HepG2 (cell line): Measurements from ENCODE around the gene GPC6. TPM values are rescaled to one million over a fixed set of nuclear protein-coding genes. Genes with fewer than 3 reads are reported as not detected.

ENCODE experiments used
- ATAC-seq: fragments of 200-7000 bp; cut with Tn5 transposase; 3 replicates; pipeline ENCODE4 v1.9.1; 2020; ENCODE audit warnings: mild to moderate bottlenecking, moderate library complexity
- BruUV-seq: library from RNA; stranded (reverse); fragments of 400-500 nt; replicated peaks from 2 replicates; lab custom pipeline; 2021; lab: Mats Ljungman, UMichigan
- CTCF ChIA-PET: fragments of 300-600 bp; formaldehyde crosslinking; extraction: SDS; loops from one replicate; lab custom pipeline; 2021; ENCODE audit warnings: low total read pairs, inconsistent platforms, low intra/inter-chr PET ratio; lab: Yijun Ruan, JAX
- POLR2A ChIA-PET: fragments of 350-600 bp; sonication (Branson Sonifier 250); formaldehyde crosslinking; loops from one replicate; lab custom pipeline; 2020; ENCODE audit warnings: antibody characterized with exemption, inconsistent platforms; lab: Yijun Ruan, JAX
- DNase-seq: peaks from one replicate; pipeline ENCODE4 v3.0.0-alpha.2; 2015; ENCODE audit warnings: low spot score
- FAIRE-seq: peaks from 3 replicates; lab custom pipeline; 2011; peaks lifted over from hg19 to GRCh38; lab: Jason Lieb, UNC
- H2AFZ ChIP-seq: one replicate; pipeline ENCODE4 v1.6.1; 2011; ENCODE audit warnings: low read length, inconsistent platforms
- H3K27ac ChIP-seq: fragments of 300-600 bp; 3 replicates; pipeline ENCODE4 v1.8.0; 2011; ENCODE audit warnings: mixed run types, mild to moderate bottlenecking, mixed read lengths, low read length, inconsistent platforms; ENCODE audit not compliant: insufficient read depth; ENCODE audit errors: extremely low read length
- H3K27me3 ChIP-seq, 2 experiments: fragments of 200-600 bp in 1 of 2; 2 replicates in 1 of 2; 3 replicates in 1 of 2; pipeline versions ENCODE4 v1.6.0 to v1.8.0; 2011; ENCODE audit warnings: low read length in 2 of 2, mild to moderate bottlenecking in 2 of 2, moderate library complexity in 2 of 2, inconsistent platforms in 1 of 2; ENCODE audit not compliant: insufficient read depth in 2 of 2, control insufficient read depth in 1 of 2
- H3K36me3 ChIP-seq, 2 experiments: fragments of 200-600 bp in 1 of 2; replicated peaks in 1 of 2; 2 replicates in 1 of 2; 3 replicates in 1 of 2; pipeline versions ENCODE4 v1.5.1 to v1.8.0; 2011; ENCODE audit warnings: low read length in 2 of 2, inconsistent platforms in 1 of 2; ENCODE audit not compliant: insufficient read depth in 2 of 2, control insufficient read depth in 1 of 2
- H3K4me1 ChIP-seq: 2 replicates; pipeline ENCODE4 v1.5.1; 2012; ENCODE audit warnings: low read length, inconsistent platforms; ENCODE audit not compliant: insufficient read depth
- H3K4me2 ChIP-seq: 2 replicates; pipeline ENCODE4 v1.6.0; 2011; ENCODE audit warnings: low read depth, low read length, inconsistent platforms
- H3K4me3 ChIP-seq, 3 experiments: fragments of 200-600 bp in 1 of 3; sonication (generic), shearing (Covaris generic) in 1 of 3; replicated peaks in 1 of 3; 2 replicates each; pipeline ENCODE4 v1.5.1; 2011 to 2016; ENCODE audit warnings: low read length in 3 of 3, inconsistent platforms in 2 of 3, low read depth in 2 of 3, mild to moderate bottlenecking in 2 of 3, control low read depth in 1 of 3, mixed read lengths in 1 of 3; ENCODE audit not compliant: insufficient read depth in 1 of 3
- H3K79me2 ChIP-seq: one replicate; pipeline ENCODE4 v1.6.1; 2011; ENCODE audit warnings: low read length, inconsistent platforms; ENCODE audit not compliant: insufficient read depth
- H3K9ac ChIP-seq: 2 replicates; pipeline ENCODE4 v1.6.0; 2011; ENCODE audit warnings: mild to moderate bottlenecking, low read depth, low read length, inconsistent platforms; ENCODE audit not compliant: insufficient read depth
- H3K9me3 ChIP-seq: 2 replicates; pipeline ENCODE4 v1.5.1; 2012; ENCODE audit warnings: mild to moderate bottlenecking, low read length
- H4K20me1 ChIP-seq: 2 replicates; pipeline ENCODE4 v1.6.0; 2011; ENCODE audit warnings: inconsistent platforms, mild to moderate bottlenecking, low read length, moderate library complexity; ENCODE audit not compliant: insufficient read depth
- CENPT ChIP-seq: sonication (generic); formaldehyde crosslinking; IDR thresholded peaks from 2 replicates; pipeline ENCODE4 v1.8.0; 2022; ENCODE audit warnings: low read depth, mild to moderate bottlenecking, moderate library complexity, missing genetic modification reagents
- FLYWCH1 ChIP-seq: sonication (generic); formaldehyde crosslinking; IDR thresholded peaks from 2 replicates; pipeline ENCODE4 v1.8.1; 2023; ENCODE audit warnings: mild to moderate bottlenecking, missing genetic modification reagents
- NFIC ChIP-seq: IDR thresholded peaks from 2 replicates; pipeline ENCODE4 v1.6.1; 2012; ENCODE audit warnings: mild to moderate bottlenecking, low read length, inconsistent platforms
- PHF5A ChIP-seq: IDR thresholded peaks from one replicate; pipeline ENCODE4 v1.6.1; 2018; ENCODE audit warnings: low read depth, missing genetic modification reagents; ENCODE audit not compliant: unreplicated experiment
- WGBS: methylation state at CpG from one replicate; pipeline ENCODE4 v1.1.6; 2017; ENCODE audit warnings: low lambda C conversion rate; 5-methylcytosine and 5-hydroxymethylcytosine counted together
- in situ Hi-C: cut with HindIII; loops from 2 replicates; pipeline ENCODE4 v1.10.0; 2017; ENCODE audit warnings: low pct_unique_long_range_greater_than_20kb; ENCODE audit not compliant: extremely low pct_ligation_motif_present
- intact Hi-C: fragments of 100-400 bp; cut with micrococcal nuclease; formaldehyde crosslinking; loops from one replicate; pipeline ENCODE4 v1.10.0; 2022; ENCODE audit not compliant: unreplicated experiment
- polyA plus RNA-seq, 8 experiments: library from polyadenylated mRNA; depleted of rRNA in 3 of 8; stranded (reverse) in 7 of 8; unstranded in 1 of 8; fragments of >200 nt; fragmentation: Illumina TruSeq in 4 of 8; extraction: Trizol in 4 of 8; gene quantifications; 2 replicates each; pipeline versions ENCODE4 v1.2.1 to v1.2.3, GENCODE V29; 2011 to 2016; ENCODE audit warnings: low read depth in 4 of 8, missing spikeins in 1 of 8, mixed read lengths in 1 of 8; ENCODE audit not compliant: insufficient read depth in 1 of 8
- total RNA-seq, 5 experiments: library from RNA; depleted of rRNA; stranded (reverse); fragments of >200 nt; fragmentation: Illumina TruSeq; extraction: Trizol; gene quantifications; 2 replicates each; pipeline ENCODE4 v1.2.3, GENCODE V29; 2016; ENCODE audit warnings: low read depth in 1 of 5
- TF ChIP-seq, protein P1 (sequence below): sonication (generic); formaldehyde crosslinking; IDR thresholded peaks from 2 replicates; pipeline ENCODE4 v1.5.0; 2020; ENCODE audit warnings: missing genetic modification reagents
- TF ChIP-seq, protein P2 (sequence below), 2 experiments: sonication (generic) in 1 of 2; formaldehyde crosslinking in 1 of 2; IDR thresholded peaks; 2 replicates each; pipeline versions ENCODE4 v1.4.0 to v1.6.1; 2016 to 2020; ENCODE audit warnings: borderline replicate concordance in 1 of 2, low read depth in 1 of 2, mild to moderate bottlenecking in 1 of 2, missing genetic modification reagents in 1 of 2
- TF ChIP-seq, protein P3 (sequence below): fragments of 450-650 bp; IDR thresholded peaks from 2 replicates; pipeline ENCODE4 v1.6.1; 2016

GPC6 gene
- total and polyA plus RNA-seq, 2 of the 13 experiments (the other 11 are each of a cell fraction or from before 2014, with no cell fraction given) = 24.5 to 33.9 TPM

DNA sequence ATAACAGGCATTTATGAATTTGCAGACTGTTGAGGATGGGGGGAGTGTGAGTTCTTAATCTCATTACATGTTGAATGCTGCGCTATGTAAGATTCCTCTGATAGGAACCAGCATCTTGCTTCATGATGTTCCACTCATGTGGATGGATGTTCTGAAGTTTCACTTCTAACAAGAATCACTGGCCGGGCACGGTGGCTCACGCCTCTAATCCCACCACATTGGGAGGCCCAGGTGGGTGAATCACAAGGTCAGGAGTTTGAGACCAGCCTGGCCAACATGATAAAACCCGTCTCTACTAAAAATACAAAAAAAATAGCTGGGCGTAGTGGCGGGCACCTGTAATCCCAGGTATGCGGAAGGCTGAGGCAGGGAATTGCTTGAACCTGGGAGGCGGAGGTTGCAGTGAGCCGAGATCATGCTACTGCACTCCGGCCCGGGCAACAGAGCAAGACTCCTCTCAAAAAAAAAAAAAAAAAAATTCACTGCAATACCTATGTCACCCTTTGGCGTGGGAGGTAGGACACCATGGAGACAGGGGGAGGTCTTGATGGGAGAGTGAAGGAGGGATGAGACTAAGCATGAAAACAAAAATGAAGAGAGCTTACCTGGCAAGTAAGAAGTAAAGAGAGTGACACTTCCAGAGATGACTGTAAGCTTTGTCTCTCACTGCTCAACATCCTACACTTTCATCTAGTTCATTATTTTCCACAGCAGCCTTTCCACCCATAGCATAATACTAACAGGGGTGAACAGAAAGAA, 1119.8 kb downstream of the GPC6 start:
- WGBS = 98% methylated on average over 13 of the region's 13 CpGs
- no peak overlapping the region for H3K4me3 ChIP-seq
- no peak overlapping the region for H3K9ac ChIP-seq
- intact Hi-C loops (no loop called here), in situ Hi-C loops (loop anchor here (25.0 kb wide), 1 partner anchor 1109 kb away; the partner anchor contains the start of gene GPC6)
- POLR2A ChIA-PET = interaction anchor here (1.3 kb wide), 1 partner anchor 1098 kb away, joined by 3 read pairs; no protein-coding TSS in a partner anchor
- no peaks in the 10 kb centered on the region for H3K79me2 ChIP-seq
- DNase-seq (no peak), FAIRE-seq (no peak), ATAC-seq (no peak)
- CTCF ChIA-PET = no interaction called here
- no peak overlapping the region for H3K4me2 ChIP-seq
- BruUV-seq = no TSS peak
- H4K20me1 ChIP-seq = no peaks in the 10 kb centered on the region
- TF ChIP-seq, protein P1, sequence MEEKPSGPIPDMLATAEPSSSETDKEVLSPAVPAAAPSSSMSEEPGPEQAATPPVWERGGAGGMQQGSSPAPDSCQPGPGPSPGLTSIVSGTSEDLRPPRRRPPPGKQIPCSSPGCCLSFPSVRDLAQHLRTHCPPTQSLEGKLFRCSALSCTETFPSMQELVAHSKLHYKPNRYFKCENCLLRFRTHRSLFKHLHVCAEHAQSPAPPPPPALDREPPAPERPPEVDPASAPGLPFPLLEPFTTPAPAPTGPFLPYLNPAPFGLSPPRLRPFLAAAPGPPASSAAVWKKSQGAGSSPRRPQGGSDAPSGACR (CRISPR knock-in tag) = no peak
- TF ChIP-seq CENPT (no peak), PHF5A (CRISPR knock-in tag) (no peak), FLYWCH1 (CRISPR knock-in tag) (no peak), NFIC (no peak)
- TF ChIP-seq, protein P2, sequence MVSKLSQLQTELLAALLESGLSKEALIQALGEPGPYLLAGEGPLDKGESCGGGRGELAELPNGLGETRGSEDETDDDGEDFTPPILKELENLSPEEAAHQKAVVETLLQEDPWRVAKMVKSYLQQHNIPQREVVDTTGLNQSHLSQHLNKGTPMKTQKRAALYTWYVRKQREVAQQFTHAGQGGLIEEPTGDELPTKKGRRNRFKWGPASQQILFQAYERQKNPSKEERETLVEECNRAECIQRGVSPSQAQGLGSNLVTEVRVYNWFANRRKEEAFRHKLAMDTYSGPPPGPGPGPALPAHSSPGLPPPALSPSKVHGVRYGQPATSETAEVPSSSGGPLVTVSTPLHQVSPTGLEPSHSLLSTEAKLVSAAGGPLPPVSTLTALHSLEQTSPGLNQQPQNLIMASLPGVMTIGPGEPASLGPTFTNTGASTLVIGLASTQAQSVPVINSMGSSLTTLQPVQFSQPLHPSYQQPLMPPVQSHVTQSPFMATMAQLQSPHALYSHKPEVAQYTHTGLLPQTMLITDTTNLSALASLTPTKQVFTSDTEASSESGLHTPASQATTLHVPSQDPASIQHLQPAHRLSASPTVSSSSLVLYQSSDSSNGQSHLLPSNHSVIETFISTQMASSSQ (IDR thresholded peaks at IDR 0.05; ENCODE audit: low read depth) = no peak
- TF ChIP-seq, protein P2 (CRISPR knock-in tag; IDR thresholded peaks at IDR 0.05; ENCODE audit: borderline replicate concordance) = no peak
- TF ChIP-seq, protein P3, sequence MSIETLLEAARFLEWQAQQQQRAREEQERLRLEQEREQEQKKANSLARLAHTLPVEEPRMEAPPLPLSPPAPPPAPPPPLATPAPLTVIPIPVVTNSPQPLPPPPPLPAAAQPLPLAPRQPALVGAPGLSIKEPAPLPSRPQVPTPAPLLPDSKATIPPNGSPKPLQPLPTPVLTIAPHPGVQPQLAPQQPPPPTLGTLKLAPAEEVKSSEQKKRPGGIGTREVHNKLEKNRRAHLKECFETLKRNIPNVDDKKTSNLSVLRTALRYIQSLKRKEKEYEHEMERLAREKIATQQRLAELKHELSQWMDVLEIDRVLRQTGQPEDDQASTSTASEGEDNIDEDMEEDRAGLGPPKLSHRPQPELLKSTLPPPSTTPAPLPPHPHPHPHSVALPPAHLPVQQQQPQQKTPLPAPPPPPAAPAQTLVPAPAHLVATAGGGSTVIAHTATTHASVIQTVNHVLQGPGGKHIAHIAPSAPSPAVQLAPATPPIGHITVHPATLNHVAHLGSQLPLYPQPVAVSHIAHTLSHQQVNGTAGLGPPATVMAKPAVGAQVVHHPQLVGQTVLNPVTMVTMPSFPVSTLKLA = no peak
- no peak overlapping the region for H3K27ac ChIP-seq
- peaks cover 22% of the 10 kb centered on the region for H3K4me1 ChIP-seq
- H2AFZ ChIP-seq = no peak overlapping the region
- H3K36me3 ChIP-seq = no peaks in the 10 kb centered on the region
- H3K9me3 ChIP-seq = no peaks in the 10 kb centered on the region
- H3K27me3 ChIP-seq = no peaks in the 10 kb centered on the region
